ENCODE measurements around the gene IVD.

Gene IVD

DNA sequence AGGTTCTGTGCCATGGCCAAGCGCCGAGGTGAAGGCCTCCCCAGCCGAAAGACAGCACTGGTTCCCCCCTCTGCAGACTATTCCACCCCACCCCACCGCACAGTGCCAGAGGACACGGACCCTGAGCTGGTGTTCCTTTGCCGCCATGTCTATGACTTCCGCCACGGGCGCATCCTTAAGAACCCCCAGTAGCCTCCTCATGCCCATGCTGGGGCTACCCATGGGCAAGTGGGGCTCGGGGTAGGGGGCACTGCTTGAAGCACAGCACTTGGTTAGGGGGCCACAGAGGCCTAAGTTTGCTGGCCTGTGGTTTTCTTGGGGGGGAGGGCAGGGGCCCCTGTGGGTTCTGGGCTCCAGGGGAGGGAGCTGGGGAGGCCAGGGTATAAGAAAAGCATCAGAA, 60.3 kb downstream of the IVD start:
- Histone ChIP-seq H3K27me3 (ENCODE audit: control insufficient read depth in 5 of 5, insufficient read depth in 4 of 5, low read length in 5 of 5) (no peaks in the 10 kb centered on the region), H3K4me3 (ENCODE audit: low read depth in 1 of 5, low read length in 5 of 5) (no peak overlapping the region), H3K9me3 (ENCODE audit: control insufficient read depth in 5 of 5, low read length in 5 of 5) (no peaks in the 10 kb centered on the region), H3K4me1 (ENCODE audit: control insufficient read depth in 5 of 5, insufficient read depth in 5 of 5, low read length in 5 of 5) (peaks cover 4 to 17% (median 9%) of the 10 kb centered on the region in 5 donors), H3K9ac (ENCODE audit: low read length in 5 of 5) (no peak overlapping the region), H3K27ac (ENCODE audit: low read depth, low read length) (no peak overlapping the region), H3K36me3 (ENCODE audit: control insufficient read depth in 5 of 5, insufficient read depth in 5 of 5, low read length in 5 of 5) (peaks cover 0 to 58% (median 45%) of the 10 kb centered on the region in 5 donors)

DNA sequence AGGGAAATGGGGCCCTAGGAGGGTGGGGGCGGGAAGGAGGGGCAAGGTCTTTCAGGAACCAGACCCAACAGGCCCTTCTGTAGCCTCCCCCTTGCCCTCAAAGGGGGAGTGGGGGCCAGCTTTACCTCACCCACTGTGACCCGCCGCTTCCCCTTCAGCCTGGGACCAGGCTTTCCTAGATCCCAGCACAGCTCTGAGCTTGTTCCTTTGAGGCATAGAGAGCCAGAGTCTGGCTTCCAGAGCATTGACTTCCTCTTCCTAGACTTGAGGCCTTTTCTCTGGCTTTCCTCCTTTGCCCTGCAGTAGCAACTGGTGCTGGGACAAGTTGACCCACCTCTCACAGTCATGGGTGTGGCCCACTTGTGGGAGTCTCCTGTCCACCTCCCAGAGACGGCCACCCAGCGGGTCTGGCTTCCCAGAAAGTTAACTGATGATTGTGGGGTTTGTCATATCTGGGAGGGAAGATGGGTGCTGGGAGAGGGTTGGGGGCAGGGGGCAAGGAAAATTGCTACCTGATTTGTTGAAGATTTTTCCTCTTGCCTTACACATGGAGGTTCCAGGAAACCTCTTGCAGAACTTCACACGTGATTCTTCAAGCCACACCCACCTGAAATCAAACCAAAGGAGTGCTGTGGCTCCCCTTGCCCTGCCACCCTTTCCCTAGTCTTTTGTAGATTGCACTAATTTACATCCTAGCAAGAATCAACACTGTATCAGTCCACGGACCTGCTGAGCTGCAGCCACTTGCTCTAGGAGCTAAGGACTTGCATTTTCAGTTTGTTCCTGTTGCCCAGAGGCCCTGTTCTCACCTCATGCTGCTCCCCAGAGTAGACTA, 61.0 kb downstream of the IVD start:
- Histone ChIP-seq H3K36me3 (ENCODE audit: control insufficient read depth in 5 of 5, insufficient read depth in 5 of 5, low read length in 5 of 5) (peaks cover 0 to 56% (median 43%) of the 10 kb centered on the region in 5 donors), H3K27ac (ENCODE audit: low read depth, low read length) (no peak overlapping the region), H3K4me1 (ENCODE audit: control insufficient read depth in 5 of 5, insufficient read depth in 5 of 5, low read length in 5 of 5) (peaks cover 4 to 22% (median 14%) of the 10 kb centered on the region in 5 donors), H3K9ac (ENCODE audit: low read length in 5 of 5) (no peak overlapping the region), H3K9me3 (ENCODE audit: control insufficient read depth in 5 of 5, low read length in 5 of 5) (no peaks in the 10 kb centered on the region), H3K4me3 (ENCODE audit: low read depth in 1 of 5, low read length in 5 of 5) (no peak overlapping the region), H3K27me3 (ENCODE audit: control insufficient read depth in 5 of 5, insufficient read depth in 4 of 5, low read length in 5 of 5) (no peaks in the 10 kb centered on the region)

DNA sequence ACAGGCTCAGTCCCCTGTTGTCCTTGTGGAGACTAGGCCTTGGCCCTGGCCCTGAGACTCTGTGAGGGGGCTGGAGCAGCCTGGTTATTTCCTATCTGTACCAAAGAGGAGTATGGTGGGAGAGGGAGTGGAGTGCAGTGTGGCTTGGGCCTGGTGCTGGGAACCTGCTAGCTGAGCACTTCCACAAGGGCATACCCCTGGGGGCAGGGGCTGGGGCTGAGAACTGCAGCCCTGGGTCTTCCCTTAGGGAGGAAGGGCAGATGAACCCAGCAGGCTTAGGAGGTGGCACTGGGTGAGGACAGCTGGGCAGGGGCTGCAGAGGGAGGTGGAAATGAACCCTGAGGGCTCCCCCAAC, 61.6 kb downstream of the IVD start:
- Histone ChIP-seq H3K27ac (ENCODE audit: low read depth, low read length) (no peak overlapping the region), H3K27me3 (ENCODE audit: control insufficient read depth in 5 of 5, insufficient read depth in 4 of 5, low read length in 5 of 5) (no peaks in the 10 kb centered on the region), H3K9me3 (ENCODE audit: control insufficient read depth in 5 of 5, low read length in 5 of 5) (no peaks in the 10 kb centered on the region), H3K36me3 (ENCODE audit: control insufficient read depth in 5 of 5, insufficient read depth in 5 of 5, low read length in 5 of 5) (peaks cover 0 to 50% (median 37%) of the 10 kb centered on the region in 5 donors), H3K4me3 (ENCODE audit: low read depth in 1 of 5, low read length in 5 of 5) (no peak overlapping the region), H3K9ac (ENCODE audit: low read length in 5 of 5) (no peak overlapping the region), H3K4me1 (ENCODE audit: control insufficient read depth in 5 of 5, insufficient read depth in 5 of 5, low read length in 5 of 5) (peaks cover 4 to 28% (median 20%) of the 10 kb centered on the region in 5 donors)

DNA sequence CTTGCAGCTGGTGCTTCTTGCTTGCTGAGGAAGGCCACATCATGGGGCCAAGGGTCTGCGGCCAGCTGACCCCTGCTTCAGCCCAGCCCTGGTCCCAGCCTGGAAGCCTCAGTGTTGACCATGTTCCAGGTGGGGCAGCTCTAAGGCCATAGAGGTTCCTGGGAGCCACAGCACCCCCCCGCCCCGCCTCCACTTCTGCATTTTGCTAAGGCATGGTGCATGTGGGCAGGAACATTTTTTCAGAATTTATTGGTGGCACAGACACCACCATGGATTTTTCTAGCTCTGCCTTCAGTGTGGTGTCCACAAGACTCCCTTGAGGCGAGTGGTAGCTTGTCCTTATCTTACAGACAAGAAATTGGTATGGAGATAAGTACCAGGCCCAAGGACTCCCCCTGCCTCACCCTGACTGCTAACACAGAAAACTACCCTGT, 63.3 kb downstream of the IVD start:
- Histone ChIP-seq H3K27ac (ENCODE audit: low read depth, low read length) (no peak overlapping the region), H3K4me1 (ENCODE audit: control insufficient read depth in 5 of 5, insufficient read depth in 5 of 5, low read length in 5 of 5) (peaks cover 4 to 31% (median 22%) of the 10 kb centered on the region in 5 donors), H3K4me3 (ENCODE audit: low read depth in 1 of 5, low read length in 5 of 5) (no peak overlapping the region), H3K9me3 (ENCODE audit: control insufficient read depth in 5 of 5, low read length in 5 of 5) (no peaks in the 10 kb centered on the region), H3K9ac (ENCODE audit: low read length in 5 of 5) (no peak overlapping the region), H3K27me3 (ENCODE audit: control insufficient read depth in 5 of 5, insufficient read depth in 4 of 5, low read length in 5 of 5) (no peaks in the 10 kb centered on the region), H3K36me3 (ENCODE audit: control insufficient read depth in 5 of 5, insufficient read depth in 5 of 5, low read length in 5 of 5) (peaks cover 0 to 35% (median 29%) of the 10 kb centered on the region in 5 donors)

DNA sequence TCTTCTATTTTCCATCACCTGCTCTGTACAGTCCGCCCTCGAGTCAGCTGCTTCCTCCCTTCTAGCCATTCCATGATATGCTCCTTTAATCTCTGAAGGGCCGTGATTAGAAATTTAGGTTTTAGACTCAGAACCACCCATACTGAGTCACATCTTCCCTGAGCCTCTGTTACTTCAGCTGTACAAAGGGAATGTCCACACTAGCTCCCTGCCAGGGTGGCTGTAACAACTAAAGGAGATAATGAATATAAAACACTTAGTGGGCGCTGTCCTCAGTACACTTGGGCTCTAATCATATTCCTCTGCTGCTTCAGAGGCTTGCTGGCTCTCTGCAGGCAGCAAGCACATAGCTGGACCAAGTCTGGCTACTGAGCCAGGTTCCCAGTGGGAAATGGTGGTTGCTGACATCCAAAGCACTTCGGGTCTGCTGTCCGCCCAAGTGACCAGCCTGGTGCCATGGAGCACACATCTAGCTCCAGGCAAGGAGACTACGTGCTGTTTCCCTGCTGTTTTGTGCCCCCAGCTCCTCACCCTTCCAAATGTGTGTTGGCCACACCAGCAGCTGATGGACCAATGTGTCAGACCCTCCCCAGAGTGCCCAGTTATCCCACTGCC, 64.3 kb downstream of the IVD start:
- Histone ChIP-seq H3K4me3 (ENCODE audit: low read depth in 1 of 5, low read length in 5 of 5) (peak overlapping the region; percentile 72 to 96 (median 86)), H3K4me1 (ENCODE audit: control insufficient read depth in 5 of 5, insufficient read depth in 5 of 5, low read length in 5 of 5) (peaks cover 4 to 31% (median 22%) of the 10 kb centered on the region in 5 donors), H3K9ac (ENCODE audit: low read length in 5 of 5) (peak overlapping the region in 4 of 5 donors; percentile 69 to 87 (median 78)), H3K27ac (ENCODE audit: low read depth, low read length) (peak overlapping the region; percentile 79), H3K27me3 (ENCODE audit: control insufficient read depth in 5 of 5, insufficient read depth in 4 of 5, low read length in 5 of 5) (no peaks in the 10 kb centered on the region), H3K36me3 (ENCODE audit: control insufficient read depth in 5 of 5, insufficient read depth in 5 of 5, low read length in 5 of 5) (peaks cover 0 to 25% (median 20%) of the 10 kb centered on the region in 5 donors), H3K9me3 (ENCODE audit: control insufficient read depth in 5 of 5, low read length in 5 of 5) (no peaks in the 10 kb centered on the region)

DNA sequence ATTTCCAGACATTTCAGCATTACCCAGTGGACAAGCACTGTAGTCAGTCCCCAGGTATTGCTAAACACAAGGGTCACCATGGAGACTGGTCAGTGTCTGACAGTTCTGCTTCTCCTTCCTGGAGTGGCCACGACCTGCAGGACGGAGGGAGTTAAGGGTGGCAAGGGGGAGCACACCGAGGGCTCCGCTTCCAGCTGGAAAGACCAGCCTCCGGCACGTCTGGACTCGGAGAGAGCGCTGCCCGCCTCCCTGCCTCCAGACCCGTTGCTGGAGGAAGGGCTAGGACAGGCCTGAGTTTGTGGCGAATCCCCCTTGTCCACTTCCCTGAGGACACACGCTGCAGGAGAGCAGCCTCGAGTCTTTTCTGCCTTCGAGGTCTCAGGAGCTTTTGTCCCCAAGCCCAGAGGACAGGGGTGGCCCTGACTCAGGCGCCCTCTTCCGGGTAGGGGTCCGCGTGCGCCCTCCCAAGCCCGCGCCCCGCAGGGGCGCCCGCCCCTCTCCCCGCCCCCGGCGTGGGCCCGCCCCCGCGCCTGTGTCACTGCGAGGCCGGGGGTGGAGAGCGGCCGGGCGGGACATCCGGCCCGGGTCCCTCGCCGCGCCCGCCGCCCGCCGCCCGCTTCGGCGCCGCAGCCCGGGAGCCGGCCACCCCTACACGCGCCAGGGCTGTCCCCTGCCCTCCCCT, 65.0 kb downstream of the IVD start, which contains the start of gene CHST14:
Gene CHST14 (plus strand): TSS at position 562 of the 682 bp plus-strand sequence. CDS start 230 bp downstream, outside the sequence.
- Histone ChIP-seq H3K4me1 (ENCODE audit: control insufficient read depth in 5 of 5, insufficient read depth in 5 of 5, low read length in 5 of 5) (peaks cover 4 to 31% (median 22%) of the 10 kb centered on the region in 5 donors), H3K36me3 (ENCODE audit: control insufficient read depth in 5 of 5, insufficient read depth in 5 of 5, low read length in 5 of 5) (peaks cover 0 to 18% (median 14%) of the 10 kb centered on the region in 5 donors), H3K27ac (ENCODE audit: low read depth, low read length) (peak within 1 kb of the TSS; percentile 79), H3K9me3 (ENCODE audit: control insufficient read depth in 5 of 5, low read length in 5 of 5) (no peaks in the 10 kb centered on the region), H3K27me3 (ENCODE audit: control insufficient read depth in 5 of 5, insufficient read depth in 4 of 5, low read length in 5 of 5) (no peaks in the 10 kb centered on the region), H3K9ac (ENCODE audit: low read length in 5 of 5) (peak within 1 kb of the TSS; percentile 72 to 93 (median 87)), H3K4me3 (ENCODE audit: low read depth in 1 of 5, low read length in 5 of 5) (peak within 1 kb of the TSS; percentile 84 to 96 (median 88))

Measured in subcutaneous abdominal adipose tissue (tissue), 5 donors.